K562 (cell line): ENCODE measurements around the gene CSKMT. TPM values are rescaled to one million over a fixed set of nuclear protein-coding genes. Genes with fewer than 3 reads are reported as not detected.

ENCODE experiments used
- ATAC-seq: fragments of 200-7000 bp; cut with Tn5 transposase; 3 replicates; pipeline ENCODE4 v1.9.1; 2020; ENCODE audit warnings: moderate library complexity
- BruUV-seq: library from RNA; stranded (reverse); fragments of 400-500 nt; replicated peaks from 2 replicates; lab custom pipeline; 2021; lab: Mats Ljungman, UMichigan
- CTCF ChIA-PET: fragments of 300-600 bp; formaldehyde crosslinking; extraction: SDS; loops from one replicate; lab custom pipeline; 2021; ENCODE audit warnings: low intra/inter-chr PET ratio; lab: Yijun Ruan, JAX
- POLR2A ChIA-PET: fragments of 300-600, 350-650 bp; sonication (Branson Sonifier 250); formaldehyde crosslinking; extraction: SDS; loops from one replicate; lab custom pipeline; 2021; ENCODE audit warnings: antibody characterized with exemption, inconsistent platforms; lab: Yijun Ruan, JAX
- DNase-seq, 4 experiments: peaks; one replicate each; pipeline versions ENCODE4 v3.0.0 to v3.0.0-alpha.2; 2011 to 2018; ENCODE audit warnings: low spot score in 3 of 4, mixed read lengths in 3 of 4; ENCODE audit errors: extremely low read depth in 1 of 4
- FAIRE-seq: peaks from 2 replicates; lab custom pipeline; 2011; peaks lifted over from hg19 to GRCh38; lab: Jason Lieb, UNC
- H2AFZ ChIP-seq: 2 replicates; pipeline ENCODE4 v1.6.0; 2011; ENCODE audit warnings: low read depth, low read length, control low read depth, inconsistent platforms
- H3K27ac ChIP-seq: fragments of 200-600 bp; 3 replicates; pipeline ENCODE4 v1.8.0; 2011; ENCODE audit warnings: low read depth, mild to moderate bottlenecking, control low read depth, inconsistent platforms, low read length, moderate library complexity, mixed read lengths; ENCODE audit errors: extremely low read depth
- H3K27me3 ChIP-seq, 2 experiments: fragments of 300-600 bp in 1 of 2; 2 replicates in 1 of 2; 3 replicates in 1 of 2; pipeline versions ENCODE4 v1.6.0 to v1.8.0; 2011; ENCODE audit warnings: inconsistent platforms in 2 of 2, low read length in 2 of 2, mild to moderate bottlenecking in 1 of 2, mixed read lengths in 1 of 2, moderate library complexity in 1 of 2; ENCODE audit not compliant: control insufficient read depth in 2 of 2, insufficient read depth in 2 of 2
- H3K36me3 ChIP-seq: fragments of 300-600 bp; 3 replicates; pipeline ENCODE4 v1.8.0; 2011; ENCODE audit warnings: mild to moderate bottlenecking, low read length, inconsistent platforms; ENCODE audit not compliant: control insufficient read depth, insufficient read depth
- H3K4me1 ChIP-seq, 2 experiments: fragments of 200-600 bp in 1 of 2; replicated peaks in 1 of 2; 2 replicates in 1 of 2; 3 replicates in 1 of 2; pipeline versions ENCODE4 v1.5.1 to v1.8.0; 2011; ENCODE audit warnings: inconsistent platforms in 2 of 2, low read length in 2 of 2, mild to moderate bottlenecking in 1 of 2, mixed read lengths in 1 of 2, moderate library complexity in 1 of 2; ENCODE audit not compliant: control insufficient read depth in 2 of 2, insufficient read depth in 2 of 2
- H3K4me2 ChIP-seq: 2 replicates; pipeline ENCODE4 v1.6.1; 2011; ENCODE audit warnings: low read length, control low read depth, inconsistent platforms, mixed read lengths; ENCODE audit not compliant: insufficient read depth
- H3K4me3 ChIP-seq: fragments of 200-600 bp; sonication (generic), shearing (Covaris generic); 2 replicates; pipeline ENCODE4 v1.5.1; 2016; ENCODE audit warnings: control low read depth, inconsistent platforms
- H3K79me2 ChIP-seq: fragments of 200-600 bp; 3 replicates; pipeline ENCODE4 v1.8.0; 2011; ENCODE audit warnings: low read length, inconsistent platforms; ENCODE audit not compliant: control insufficient read depth, insufficient read depth
- H3K9ac ChIP-seq, 2 experiments: 2 replicates each; pipeline versions ENCODE4 v1.6.0 to v1.6.1; 2011; ENCODE audit warnings: low read depth in 2 of 2, low read length in 2 of 2, control low read depth in 1 of 2, inconsistent platforms in 1 of 2, mild to moderate bottlenecking in 1 of 2, mixed read lengths in 1 of 2; ENCODE audit not compliant: insufficient read depth in 1 of 2
- H3K9me1 ChIP-seq: one replicate; pipeline ENCODE4 v1.6.0; 2011; ENCODE audit warnings: inconsistent platforms, mild to moderate bottlenecking, low read length, moderate library complexity; ENCODE audit not compliant: control insufficient read depth, insufficient read depth
- H3K9me3 ChIP-seq: replicated peaks from 2 replicates; pipeline ENCODE4 v1.5.1; 2011; ENCODE audit warnings: low read depth, low read length, inconsistent platforms; ENCODE audit not compliant: control insufficient read depth, insufficient read depth
- H4K20me1 ChIP-seq: replicated peaks from 2 replicates; pipeline ENCODE4 v1.6.1; 2011; ENCODE audit warnings: low read length, inconsistent platforms, mixed read lengths; ENCODE audit not compliant: control insufficient read depth, insufficient read depth
- BRF1 ChIP-seq: IDR thresholded peaks from 3 replicates; pipeline ENCODE4 v1.6.1; 2011; ENCODE audit warnings: borderline replicate concordance, mild to moderate bottlenecking; ENCODE audit not compliant: insufficient read length; ENCODE audit errors: extremely low read depth
- ELF4 ChIP-seq: fragments of 450-650 bp; formaldehyde crosslinking; IDR thresholded peaks from 2 replicates; pipeline ENCODE4 v1.4.0; 2022; ENCODE audit warnings: missing genetic modification characterization
- HNRNPL ChIP-seq: fragments of 200-400 bp; formaldehyde crosslinking; IDR thresholded peaks from 2 replicates; pipeline ENCODE4 v1.6.1; 2017; ENCODE audit warnings: low read depth, mild to moderate bottlenecking, low read length
- POLR2G ChIP-seq: fragments of 200-400 bp; formaldehyde crosslinking; IDR thresholded peaks from 2 replicates; pipeline ENCODE4 v1.6.1; 2017; ENCODE audit warnings: low read depth, mild to moderate bottlenecking, antibody characterized with exemption, low read length, moderate library complexity
- RUNX1 ChIP-seq: sonication (generic); IDR thresholded peaks from 2 replicates; pipeline ENCODE4 v1.6.1; 2016; ENCODE audit warnings: antibody characterized with exemption, low read depth
- ZNF354B ChIP-seq: fragments of 250-450 bp; sonication (Bioruptor Pico); IDR thresholded peaks from 2 replicates; pipeline ENCODE4 v1.4.0; 2020
- ZNF76 ChIP-seq: fragments of 250-450 bp; sonication (Bioruptor Pico); IDR thresholded peaks from 2 replicates; pipeline ENCODE4 v1.4.0; 2020; ENCODE audit warnings: mild to moderate bottlenecking, moderate library complexity, borderline replicate concordance
- WGBS: fragments of 100-300 bp; shearing (Covaris generic); methylation state at CpG from one replicate; pipeline ENCODE4 v1.1.6; 2016; ENCODE audit warnings: low coverage, mixed read lengths; ENCODE audit not compliant: insufficient coverage; ENCODE audit errors: missing lambda C conversion rate; 5-methylcytosine and 5-hydroxymethylcytosine counted together
- in situ Hi-C: fragments of 300-500 bp; cut with MboI; formaldehyde crosslinking; loops from 4 replicates; pipeline ENCODE4 v1.15.0; 2018; ENCODE audit warnings: inconsistent platforms, mixed read lengths
- intact Hi-C: fragments of 100-400 bp; cut with micrococcal nuclease; formaldehyde crosslinking; loops from 2 replicates; pipeline ENCODE4 v1.14.2; 2022
- polyA plus RNA-seq, 8 experiments: library from polyadenylated mRNA; depleted of rRNA in 4 of 8; stranded (reverse) in 5 of 8; unstranded in 3 of 8; fragments of >200 nt; fragmentation: Nextera tagmentation in 2 of 8; fragmentation: Illumina TruSeq in 1 of 8; extraction: Ambion mirVana in 2 of 8; extraction: Trizol in 1 of 8; gene quantifications; 2 replicates each; pipeline versions ENCODE4 v1.2.1 to v1.2.3, GENCODE V29; 2011 to 2014; ENCODE audit warnings: inconsistent platforms in 1 of 8, missing spikeins in 1 of 8
- total RNA-seq, 7 experiments: library from RNA; depleted of rRNA in 6 of 7; stranded (reverse); fragments of >200 nt in 6 of 7; fragmentation: Illumina TruSeq in 2 of 7; extraction: Trizol in 2 of 7; gene quantifications; 2 replicates each; pipeline versions ENCODE4 v1.2.1 to v1.2.3, GENCODE V29; 2011 to 2021; ENCODE audit warnings: low replicate concordance in 1 of 7
- TF ChIP-seq, protein P1 (sequence below), 2 experiments: IDR thresholded peaks; 2 replicates each; pipeline ENCODE4 v1.6.1; 2011; ENCODE audit warnings: borderline replicate concordance in 1 of 2, control low read depth in 1 of 2, low read depth in 1 of 2, low read length in 1 of 2, mild to moderate bottlenecking in 1 of 2, mixed read lengths in 1 of 2, moderate library complexity in 1 of 2; ENCODE audit not compliant: insufficient read depth in 1 of 2, insufficient read length in 1 of 2, poor library complexity in 1 of 2, severe bottlenecking in 1 of 2; ENCODE audit errors: extremely low read depth in 1 of 2
- TF ChIP-seq, protein P2 (sequence below): fragments of 450-650 bp; formaldehyde crosslinking; IDR thresholded peaks from 2 replicates; pipeline ENCODE4 v1.4.0; 2020; ENCODE audit warnings: mild to moderate bottlenecking, mixed read lengths
- TF ChIP-seq, protein P3 (sequence below), 2 experiments: fragments of 150-350 bp in 1 of 2; IDR thresholded peaks; 2 replicates each; pipeline ENCODE4 v1.6.1; 2012 to 2016; ENCODE audit warnings: low read depth in 2 of 2, low read length in 2 of 2, mild to moderate bottlenecking in 1 of 2, moderate library complexity in 1 of 2
- TF ChIP-seq, protein P4 (sequence below): sonication (generic); formaldehyde crosslinking; IDR thresholded peaks from 2 replicates; pipeline ENCODE4 v1.8.1; 2023; ENCODE audit warnings: mild to moderate bottlenecking, missing genetic modification reagents

The CSKMT gene
- total and polyA plus RNA-seq, 9 of the 15 experiments (the other 6 are each of a cell fraction or from before 2014, with no cell fraction given): 10.3 to 108 (median 27.2) TPM

DNA sequence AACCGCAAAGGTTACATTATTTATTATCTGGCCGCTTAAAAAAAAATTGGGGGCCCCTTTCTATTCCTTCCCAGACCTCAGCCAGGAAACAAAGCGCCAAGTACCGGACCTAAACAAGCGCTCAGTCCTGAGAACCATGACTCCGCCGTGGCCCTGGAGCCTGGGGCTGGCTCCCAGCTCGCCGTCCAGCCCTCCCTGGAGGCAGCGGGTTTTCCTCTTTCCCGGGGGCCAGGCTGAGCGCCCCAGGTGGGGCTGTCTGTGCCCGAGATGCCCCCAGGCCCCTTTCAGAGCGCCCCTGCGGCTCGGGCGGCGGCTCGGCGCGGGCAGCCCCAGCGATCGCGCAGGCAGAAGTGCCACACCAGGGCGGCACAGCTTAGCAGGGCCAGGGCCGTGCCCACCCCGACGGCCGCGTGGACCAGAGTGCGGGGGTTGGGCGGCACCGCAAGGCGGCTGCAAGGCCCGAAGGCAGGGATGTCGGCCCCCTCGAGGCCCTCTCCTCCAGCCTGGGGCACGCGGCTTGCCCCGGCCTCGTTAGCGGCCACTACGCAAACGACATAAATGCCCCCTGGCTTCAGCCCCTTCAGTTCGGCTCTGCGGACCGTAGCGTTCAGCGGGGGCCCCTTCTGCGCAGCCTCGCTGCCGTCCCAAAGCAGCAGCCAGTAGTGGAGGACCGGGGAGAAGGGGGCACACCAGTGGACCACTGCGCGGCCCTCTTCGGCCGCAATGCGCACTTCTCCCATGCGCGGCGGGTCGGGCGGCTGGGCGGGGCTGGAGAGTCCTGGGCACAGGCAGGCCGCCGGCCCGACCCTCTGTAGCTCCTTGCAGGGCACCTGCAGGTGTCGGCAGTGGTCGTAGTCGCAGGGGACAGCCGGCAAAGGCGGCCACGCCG is 22.6 kb downstream of the CSKMT start:
- ChIA-PET POLR2A (interaction anchor here (0.7 to 1.9 kb wide), 3 partner anchors 7 to 16 kb away, joined by 3 to 11 read pairs (median 3); partner anchors contain the start of gene UQCC3), CTCF (no interaction called here)
- Histone ChIP-seq H4K20me1 (no peaks in the 10 kb centered on the region), H2AFZ (no peak overlapping the region), H3K27ac (no peak overlapping the region), H3K36me3 (peaks cover 25% of the 10 kb centered on the region; the same call in 2 of the 3 replicates), H3K27me3 (no peaks in the 10 kb centered on the region), H3K9ac (peak overlapping the region in 1 of 2 experiments; percentile 72; a peak in 2 of 4 replicates), H3K79me2 (no peaks in the 10 kb centered on the region), H3K9me1 (no peaks in the 10 kb centered on the region), H3K4me1 (peaks cover under 1 to 16% of the 10 kb centered on the region in 2 experiments; a peak in 3 of 5 replicates), H3K9me3 (no peaks in the 10 kb centered on the region), H3K4me3 (no peak overlapping the region), H3K4me2 (no peak overlapping the region)
- in situ Hi-C loops: no loop called here
- ATAC-seq (no peak; the same call in 2 of the 3 replicates), DNase-seq (no peak), FAIRE-seq (no peak)
- intact Hi-C loops: no loop called here
- WGBS: 86% methylated on average over 30 of the region's 74 CpGs
- BruUV-seq: no TSS peak
- TF ChIP-seq, protein P1, sequence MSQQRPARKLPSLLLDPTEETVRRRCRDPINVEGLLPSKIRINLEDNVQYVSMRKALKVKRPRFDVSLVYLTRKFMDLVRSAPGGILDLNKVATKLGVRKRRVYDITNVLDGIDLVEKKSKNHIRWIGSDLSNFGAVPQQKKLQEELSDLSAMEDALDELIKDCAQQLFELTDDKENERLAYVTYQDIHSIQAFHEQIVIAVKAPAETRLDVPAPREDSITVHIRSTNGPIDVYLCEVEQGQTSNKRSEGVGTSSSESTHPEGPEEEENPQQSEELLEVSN (IDR thresholded peaks at IDR 0.05; ENCODE audit: borderline replicate concordance in 1 of 2, extremely low read depth in 1 of 2, insufficient read depth in 1 of 2, insufficient read length in 1 of 2, low read depth in 1 of 2, low read length in 1 of 2, poor library complexity in 1 of 2, severe bottlenecking in 1 of 2): no peak
- TF ChIP-seq, protein P2, sequence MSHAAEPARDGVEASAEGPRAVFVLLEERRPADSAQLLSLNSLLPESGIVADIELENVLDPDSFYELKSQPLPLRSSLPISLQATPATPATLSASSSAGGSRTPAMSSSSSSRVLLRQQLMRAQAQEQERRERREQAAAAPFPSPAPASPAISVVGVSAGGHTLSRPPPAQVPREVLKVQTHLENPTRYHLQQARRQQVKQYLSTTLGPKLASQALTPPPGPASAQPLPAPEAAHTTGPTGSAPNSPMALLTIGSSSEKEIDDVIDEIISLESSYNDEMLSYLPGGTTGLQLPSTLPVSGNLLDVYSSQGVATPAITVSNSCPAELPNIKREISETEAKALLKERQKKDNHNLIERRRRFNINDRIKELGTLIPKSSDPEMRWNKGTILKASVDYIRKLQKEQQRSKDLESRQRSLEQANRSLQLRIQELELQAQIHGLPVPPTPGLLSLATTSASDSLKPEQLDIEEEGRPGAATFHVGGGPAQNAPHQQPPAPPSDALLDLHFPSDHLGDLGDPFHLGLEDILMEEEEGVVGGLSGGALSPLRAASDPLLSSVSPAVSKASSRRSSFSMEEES (CRISPR knock-in tag): no peak
- no peak for TF ChIP-seq ZNF354B
- peak; percentile 44; the same call in 1 of the 2 replicates for TF ChIP-seq HNRNPL
- no peak for TF ChIP-seq RUNX1
- TF ChIP-seq, protein P3, sequence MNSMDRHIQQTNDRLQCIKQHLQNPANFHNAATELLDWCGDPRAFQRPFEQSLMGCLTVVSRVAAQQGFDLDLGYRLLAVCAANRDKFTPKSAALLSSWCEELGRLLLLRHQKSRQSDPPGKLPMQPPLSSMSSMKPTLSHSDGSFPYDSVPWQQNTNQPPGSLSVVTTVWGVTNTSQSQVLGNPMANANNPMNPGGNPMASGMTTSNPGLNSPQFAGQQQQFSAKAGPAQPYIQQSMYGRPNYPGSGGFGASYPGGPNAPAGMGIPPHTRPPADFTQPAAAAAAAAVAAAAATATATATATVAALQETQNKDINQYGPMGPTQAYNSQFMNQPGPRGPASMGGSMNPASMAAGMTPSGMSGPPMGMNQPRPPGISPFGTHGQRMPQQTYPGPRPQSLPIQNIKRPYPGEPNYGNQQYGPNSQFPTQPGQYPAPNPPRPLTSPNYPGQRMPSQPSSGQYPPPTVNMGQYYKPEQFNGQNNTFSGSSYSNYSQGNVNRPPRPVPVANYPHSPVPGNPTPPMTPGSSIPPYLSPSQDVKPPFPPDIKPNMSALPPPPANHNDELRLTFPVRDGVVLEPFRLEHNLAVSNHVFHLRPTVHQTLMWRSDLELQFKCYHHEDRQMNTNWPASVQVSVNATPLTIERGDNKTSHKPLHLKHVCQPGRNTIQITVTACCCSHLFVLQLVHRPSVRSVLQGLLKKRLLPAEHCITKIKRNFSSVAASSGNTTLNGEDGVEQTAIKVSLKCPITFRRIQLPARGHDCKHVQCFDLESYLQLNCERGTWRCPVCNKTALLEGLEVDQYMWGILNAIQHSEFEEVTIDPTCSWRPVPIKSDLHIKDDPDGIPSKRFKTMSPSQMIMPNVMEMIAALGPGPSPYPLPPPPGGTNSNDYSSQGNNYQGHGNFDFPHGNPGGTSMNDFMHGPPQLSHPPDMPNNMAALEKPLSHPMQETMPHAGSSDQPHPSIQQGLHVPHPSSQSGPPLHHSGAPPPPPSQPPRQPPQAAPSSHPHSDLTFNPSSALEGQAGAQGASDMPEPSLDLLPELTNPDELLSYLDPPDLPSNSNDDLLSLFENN (IDR thresholded peaks at IDR 0.05; ENCODE audit: low read depth in 2 of 2, low read length in 2 of 2): no peak
- TF ChIP-seq ELF4: no peak
- peak; percentile 69 for TF ChIP-seq POLR2G
- TF ChIP-seq ZNF76 (CRISPR knock-in tag): no peak
- TF ChIP-seq, protein P4, sequence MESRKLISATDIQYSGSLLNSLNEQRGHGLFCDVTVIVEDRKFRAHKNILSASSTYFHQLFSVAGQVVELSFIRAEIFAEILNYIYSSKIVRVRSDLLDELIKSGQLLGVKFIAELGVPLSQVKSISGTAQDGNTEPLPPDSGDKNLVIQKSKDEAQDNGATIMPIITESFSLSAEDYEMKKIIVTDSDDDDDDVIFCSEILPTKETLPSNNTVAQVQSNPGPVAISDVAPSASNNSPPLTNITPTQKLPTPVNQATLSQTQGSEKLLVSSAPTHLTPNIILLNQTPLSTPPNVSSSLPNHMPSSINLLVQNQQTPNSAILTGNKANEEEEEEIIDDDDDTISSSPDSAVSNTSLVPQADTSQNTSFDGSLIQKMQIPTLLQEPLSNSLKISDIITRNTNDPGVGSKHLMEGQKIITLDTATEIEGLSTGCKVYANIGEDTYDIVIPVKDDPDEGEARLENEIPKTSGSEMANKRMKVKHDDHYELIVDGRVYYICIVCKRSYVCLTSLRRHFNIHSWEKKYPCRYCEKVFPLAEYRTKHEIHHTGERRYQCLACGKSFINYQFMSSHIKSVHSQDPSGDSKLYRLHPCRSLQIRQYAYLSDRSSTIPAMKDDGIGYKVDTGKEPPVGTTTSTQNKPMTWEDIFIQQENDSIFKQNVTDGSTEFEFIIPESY (CRISPR knock-in tag): peak; percentile 86
- TF ChIP-seq BRF1: no peak
